GM18517 (cell line): ENCODE measurements around the gene TERT.

ENCODE experiments used
- ATAC-seq: cut with Tn5 transposase; IDR thresholded peaks from one replicate; pipeline ENCODE4 v1.9.1; 2021; ENCODE audit warnings: mild to moderate bottlenecking, moderate library complexity; ENCODE audit not compliant: unreplicated experiment

Gene TERT

DNA sequence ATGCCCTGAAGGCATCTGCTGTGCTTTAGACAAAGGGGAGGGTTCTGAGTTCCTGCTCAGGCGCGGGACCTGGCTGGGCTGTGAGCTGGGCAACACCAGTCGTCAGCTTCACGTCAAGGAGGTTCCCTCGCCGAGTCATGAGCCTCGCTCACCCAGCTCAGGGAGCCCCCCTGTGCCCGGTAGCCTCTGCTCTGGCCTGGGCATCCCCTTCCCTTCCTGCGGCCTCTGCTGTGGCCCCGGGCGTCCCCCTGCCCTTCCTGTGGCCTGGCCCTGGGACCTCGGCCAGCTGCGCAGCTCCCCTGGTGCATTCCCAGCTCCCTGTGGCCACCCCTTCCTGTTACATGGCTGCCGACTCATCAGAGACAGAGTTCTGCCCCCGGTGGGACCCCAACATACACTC, 29.8 kb downstream of the TERT start:
- no peak for ATAC-seq

DNA sequence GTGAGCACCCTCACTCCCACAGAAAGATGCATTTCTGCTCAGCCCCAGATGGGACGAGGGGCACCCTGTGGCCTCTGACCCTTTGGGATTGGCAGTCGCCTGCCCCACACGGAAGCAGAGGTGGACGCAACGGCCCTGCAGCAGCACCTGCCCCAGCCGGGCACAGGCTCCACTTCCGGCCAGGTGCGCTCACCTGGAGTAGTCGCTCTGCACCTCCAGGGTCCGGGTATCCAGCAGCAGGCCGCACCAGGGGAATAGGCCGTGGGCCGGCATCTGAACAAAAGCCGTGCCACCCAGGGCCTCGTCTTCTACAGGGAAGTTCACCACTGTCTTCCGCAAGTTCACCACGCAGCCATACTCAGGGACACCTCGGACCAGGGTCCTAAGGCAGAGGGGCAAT, 30.7 kb downstream of the TERT start:
- ATAC-seq = no peak

DNA sequence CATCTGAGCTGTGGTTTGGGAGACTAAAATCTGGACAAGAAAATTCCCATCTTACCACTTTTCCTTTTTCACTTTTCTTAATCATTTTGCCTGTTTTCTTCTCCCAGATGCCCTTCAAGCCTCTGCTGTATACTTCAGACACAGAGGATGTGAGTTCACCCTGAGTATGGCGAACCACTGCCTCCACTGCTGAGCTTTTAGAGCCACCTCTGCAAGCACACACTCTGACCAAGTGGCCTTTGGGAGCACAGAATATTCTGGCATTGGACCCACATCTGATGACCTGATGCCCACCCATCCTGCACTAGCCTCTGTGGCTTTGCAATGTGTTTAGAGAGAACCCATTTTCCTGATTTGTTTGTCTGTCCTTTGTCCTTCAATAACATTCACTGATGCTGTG, 32.5 kb downstream of the TERT start:
- no peak for ATAC-seq

DNA sequence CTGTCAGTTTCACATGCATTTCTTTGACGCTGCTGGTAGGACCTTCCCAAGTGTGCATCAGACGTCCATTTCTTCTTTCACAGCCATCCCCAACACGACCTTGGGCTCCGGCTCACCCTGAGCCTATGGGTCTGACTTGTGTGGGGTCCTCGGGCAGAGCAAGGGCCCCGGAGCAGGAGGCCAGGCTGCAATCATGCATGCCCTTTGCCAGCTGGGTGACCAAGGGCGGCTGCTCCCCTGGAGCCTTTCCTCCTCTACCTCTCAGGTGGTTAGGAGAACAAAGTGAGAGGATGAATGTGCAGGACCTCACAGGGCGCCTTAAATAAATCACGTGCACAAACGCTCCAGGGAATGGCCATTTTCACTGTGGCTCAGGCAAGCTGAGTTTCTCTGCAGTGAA, 33.2 kb downstream of the TERT start:
- ATAC-seq = no peak

DNA sequence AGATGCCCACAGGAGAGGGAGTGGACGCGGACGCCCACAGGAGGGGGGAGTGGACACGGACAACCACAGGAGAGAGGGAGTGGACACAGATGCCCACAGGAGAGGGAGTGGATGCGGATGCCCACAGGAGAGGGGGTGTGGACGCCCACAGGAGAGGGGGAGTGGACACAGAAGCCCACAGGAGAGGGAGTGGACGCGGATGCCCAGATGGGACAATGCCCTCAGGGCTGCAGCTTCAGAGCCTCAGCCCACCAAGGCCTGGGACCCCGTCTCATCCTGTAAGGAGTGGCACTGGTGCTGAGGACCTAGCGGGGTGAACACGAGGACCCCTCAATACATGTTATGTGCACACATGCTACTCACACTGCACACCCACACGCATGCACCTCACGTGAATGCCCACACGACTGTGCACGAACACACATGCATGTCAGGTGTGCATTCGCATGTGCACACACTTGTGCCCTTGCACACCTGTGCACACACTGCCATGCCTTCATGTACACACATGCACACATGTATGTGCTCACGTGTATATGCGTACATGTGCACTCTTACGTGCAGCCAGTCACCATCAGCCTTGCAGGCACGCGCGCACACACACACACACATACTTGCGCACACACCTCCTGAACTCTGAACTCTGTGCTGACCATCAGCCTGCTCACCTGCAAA, 34.9 kb downstream of the TERT start:
- ATAC-seq = no peak

DNA sequence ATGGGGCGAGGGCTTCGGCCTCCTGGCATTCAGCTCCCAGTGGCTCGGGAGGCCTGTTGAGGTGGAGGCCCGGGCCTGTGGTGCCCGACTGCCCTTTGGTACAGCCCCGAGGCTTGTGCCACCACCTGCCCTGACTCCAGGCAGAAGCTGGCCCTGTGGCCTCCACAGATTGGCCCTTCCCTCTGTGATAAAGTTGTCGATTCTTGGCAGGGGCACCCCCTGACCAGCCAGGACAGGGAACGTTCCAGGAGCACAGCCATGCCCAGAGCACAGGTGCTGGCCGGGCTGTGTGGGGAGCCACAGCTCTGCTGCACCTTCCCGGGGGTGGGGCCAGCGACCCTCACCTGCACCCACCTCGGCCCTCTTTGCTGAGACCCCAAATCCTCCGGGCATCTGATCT, 37.0 kb downstream of the TERT start:
- no peak for ATAC-seq

DNA sequence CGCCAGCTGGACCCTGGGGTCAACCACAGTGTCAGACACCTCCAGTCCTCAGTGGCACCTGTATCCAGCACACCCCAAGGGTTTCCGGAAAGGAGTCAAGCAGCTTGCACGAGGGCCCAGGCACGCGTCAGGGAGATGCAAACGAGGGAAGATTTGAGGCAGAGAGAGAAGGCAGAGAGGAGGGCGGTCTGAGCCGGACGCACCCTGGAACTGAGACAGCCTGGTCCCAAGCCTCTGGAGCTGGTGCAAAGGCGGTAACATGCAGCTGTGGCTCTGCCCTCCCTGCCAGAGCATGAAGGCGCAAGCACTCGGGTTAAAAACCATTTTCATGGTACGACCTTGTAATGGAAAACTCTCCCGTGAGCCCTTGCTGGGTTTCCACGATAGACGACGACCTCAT, 37.5 kb downstream of the TERT start:
- no peak for ATAC-seq

DNA sequence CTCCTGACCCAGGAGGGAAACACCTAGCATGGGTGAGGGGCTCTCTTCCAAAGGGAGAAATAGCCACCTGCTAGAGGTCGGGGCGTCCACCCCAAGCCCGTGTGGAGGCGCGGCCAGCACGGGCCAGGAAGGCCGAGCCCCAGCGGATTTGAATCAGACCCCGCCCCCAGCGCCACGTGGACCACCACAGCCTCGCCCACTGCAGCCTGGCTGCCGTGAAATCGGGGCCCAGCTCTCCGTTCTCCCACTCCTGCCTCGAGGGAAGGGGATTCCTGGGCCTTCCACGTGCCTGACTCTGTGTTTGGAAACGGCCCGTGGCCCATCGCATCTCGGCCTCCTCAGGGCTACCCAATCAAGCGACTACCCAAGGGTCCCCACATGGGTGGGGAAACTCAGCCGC, 38.1 kb downstream of the TERT start:
- no peak for ATAC-seq

DNA sequence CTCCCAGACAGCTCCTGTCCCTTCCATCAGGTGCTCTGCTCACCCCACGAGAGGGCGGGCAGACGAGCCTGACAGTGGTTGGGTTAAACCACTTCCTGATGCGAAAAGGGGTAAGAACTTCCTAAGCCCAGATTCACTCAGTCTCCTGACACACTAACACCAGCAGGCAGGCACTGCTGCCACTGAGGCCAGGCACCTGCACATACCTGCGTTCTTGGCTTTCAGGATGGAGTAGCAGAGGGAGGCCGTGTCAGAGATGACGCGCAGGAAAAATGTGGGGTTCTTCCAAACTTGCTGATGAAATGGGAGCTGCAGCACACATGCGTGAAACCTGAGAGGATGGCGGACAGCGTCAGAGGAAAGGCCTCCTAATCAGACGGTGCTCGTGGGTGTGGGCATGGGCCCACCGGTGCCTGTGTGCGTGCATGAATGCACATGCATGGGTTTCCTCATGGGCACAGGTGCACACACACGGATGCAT, 39.7 kb downstream of the TERT start:
- no peak for ATAC-seq

DNA sequence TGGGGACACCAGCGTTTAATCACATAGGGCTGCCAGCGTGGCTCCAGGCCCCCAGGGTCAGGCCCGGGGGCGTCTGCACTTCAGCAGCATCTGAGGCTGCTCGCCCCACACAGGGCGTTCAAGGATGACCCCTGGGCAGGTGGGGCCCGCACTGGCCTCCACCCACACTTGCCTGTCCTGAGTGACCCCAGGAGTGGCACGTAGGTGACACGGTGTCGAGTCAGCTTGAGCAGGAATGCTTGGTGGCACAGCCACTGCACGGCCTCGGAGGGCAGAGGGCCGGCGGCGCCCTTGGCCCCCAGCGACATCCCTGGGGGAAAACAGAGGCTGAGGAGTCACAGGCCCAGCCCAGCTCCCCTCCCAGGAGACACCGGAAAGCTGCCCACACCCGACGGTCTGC, 40.7 kb downstream of the TERT start:
- no peak for ATAC-seq

DNA sequence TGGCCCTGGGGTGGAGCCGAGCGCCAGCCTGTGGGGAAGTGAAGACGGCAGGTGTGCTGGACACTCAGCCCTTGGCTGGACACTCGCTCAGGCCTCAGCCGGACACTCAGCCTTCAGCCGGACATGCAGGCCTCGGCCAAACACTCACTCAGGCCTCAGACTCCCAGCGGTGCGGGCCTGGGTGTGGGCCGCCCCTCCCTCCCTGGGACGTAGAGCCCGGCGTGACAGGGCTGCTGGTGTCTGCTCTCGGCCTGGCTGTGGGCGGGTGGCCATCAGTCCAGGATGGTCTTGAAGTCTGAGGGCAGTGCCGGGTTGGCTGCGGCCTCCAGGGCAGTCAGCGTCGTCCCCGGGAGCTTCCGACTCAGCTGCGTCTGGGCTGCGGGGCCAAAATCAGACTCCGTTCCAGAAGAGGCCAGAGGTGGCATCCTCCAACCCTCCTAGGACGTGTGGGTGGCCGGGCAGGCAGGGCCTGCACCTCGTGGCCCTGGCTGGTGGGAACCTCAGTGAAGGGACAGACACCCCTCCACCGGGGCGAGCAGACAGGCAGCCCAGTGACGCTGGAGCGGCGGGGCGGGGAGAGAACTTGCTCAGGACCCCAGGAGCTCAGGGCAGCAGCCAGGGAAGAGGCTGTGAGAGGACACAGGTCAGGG, 41.3 kb downstream of the TERT start:
- ATAC-seq = no peak

DNA sequence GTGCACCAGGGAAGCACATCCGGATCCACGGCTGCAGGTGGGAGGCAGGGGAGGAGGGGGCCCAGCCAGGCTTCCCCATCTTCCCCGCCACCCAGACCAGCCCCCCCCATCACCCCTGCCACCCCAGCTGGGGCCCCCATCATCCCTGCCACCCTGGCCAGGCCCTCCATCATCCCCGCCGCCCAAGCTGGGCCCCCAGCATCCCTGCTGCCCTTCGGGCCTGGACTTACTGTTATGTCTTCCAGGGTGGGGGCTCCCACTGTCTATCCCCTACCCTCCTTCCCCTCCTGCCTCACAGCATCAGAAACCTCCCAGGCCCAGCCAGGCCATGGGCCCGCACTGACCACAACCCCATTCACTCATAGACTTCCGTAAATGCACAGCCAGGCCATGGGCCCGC, 42.2 kb downstream of the TERT start:
- ATAC-seq = no peak

DNA sequence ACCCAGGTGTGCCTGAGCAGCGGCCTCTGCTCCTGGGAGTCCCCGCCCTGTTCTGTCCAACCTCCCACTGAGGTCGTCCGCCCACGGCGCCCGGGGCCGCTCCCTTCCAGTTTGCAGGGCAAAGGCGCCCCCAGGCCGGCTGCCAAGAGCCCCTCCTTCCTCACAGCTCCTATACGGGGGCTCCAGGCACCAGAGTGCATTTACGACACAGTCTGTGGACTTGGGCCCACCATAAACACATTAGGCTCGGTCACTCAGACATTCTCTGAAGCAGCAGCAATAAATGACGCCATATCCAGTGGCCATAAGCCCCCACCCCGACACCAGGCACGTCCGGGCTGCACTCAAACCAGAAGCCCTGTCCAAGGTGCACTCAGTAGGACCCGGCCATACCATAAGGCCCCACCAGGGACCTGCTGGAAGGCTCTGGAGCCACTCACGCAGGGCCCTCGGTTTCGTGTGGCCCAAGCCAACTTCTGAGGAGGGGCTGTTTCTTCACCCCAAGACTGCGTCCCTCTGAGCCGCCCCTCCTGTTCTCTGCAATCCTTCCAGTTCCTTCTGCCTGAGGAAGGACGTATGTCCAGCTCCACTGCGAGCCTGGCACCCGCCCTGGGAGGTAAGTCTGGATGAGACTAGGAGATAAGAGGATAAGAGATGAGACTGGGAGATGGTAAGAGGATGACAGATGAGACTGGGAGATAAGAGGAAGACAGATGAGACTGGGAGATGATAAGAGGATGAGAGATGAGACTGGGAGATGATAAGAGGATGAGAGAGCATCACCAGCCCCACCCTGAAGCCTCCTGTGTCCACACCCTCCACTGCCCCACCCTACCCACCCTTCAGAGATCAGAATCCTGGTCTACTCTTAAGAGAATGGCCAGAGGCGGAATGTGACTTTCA, 42.9 kb downstream of the TERT start:
- ATAC-seq = no peak

DNA sequence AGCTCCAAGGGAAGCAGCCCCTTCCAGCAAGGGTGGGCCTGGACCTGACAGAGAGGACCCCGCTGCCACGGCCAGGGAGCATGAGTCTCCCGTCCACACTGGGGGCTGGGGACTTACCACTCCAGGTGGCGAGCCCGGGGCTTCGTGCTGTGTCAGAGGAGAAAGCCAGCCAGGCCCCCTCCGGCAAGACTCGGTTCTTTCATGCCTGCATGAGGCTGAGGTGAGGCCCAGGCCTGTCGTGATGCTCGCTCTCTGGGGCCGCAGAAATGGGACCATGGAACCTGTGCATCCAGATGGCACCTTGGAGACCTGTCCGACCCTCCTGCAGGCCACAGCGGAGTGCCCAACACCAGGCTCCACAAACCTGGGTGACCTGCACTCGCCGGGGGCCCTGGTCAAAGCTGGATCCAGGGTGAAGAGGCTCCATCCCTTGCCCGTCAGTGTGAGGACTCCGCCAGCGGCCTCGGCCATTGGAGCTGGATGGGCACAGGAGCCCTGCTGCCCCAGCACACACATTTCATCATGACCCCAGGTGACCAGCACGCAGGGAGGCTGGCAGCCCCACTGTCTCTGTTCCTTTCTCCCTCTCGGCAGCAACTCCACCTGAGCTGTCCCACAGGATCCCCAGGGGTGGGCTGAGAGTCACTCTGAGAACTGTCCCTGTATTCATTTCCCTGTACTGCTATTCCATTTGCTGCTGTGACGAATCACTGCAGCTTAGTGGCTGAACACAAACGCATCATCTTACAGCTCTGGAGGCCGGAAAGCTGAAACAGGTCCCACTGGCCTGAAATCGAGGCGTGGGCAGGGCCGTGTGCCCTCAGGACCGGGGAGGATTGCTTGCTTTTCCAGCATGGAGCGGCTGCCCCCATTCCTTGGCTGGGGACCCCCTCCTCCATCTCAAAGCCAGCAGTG, 45.2 kb downstream of the TERT start:
- no peak for ATAC-seq

DNA sequence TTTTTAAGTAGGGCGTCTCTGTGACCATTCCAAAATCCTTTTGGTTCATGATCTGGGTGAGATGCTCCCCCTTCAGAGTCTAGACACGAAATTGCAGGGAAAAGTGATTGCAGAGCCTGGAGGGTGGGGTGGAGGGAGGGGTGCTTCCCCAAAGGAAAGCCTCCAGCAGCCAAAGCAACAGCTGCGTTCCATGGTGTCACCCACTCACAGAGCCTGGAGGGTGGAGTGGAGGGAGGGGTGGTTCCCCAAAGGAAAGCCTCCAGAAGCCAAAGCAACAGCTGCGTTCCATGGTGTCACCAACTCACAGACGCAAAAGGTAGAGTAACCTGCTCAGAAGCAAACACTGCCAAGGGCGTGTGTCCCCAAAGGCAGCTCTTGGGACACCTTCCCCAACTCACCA, 47.1 kb downstream of the TERT start:
- ATAC-seq = no peak

DNA sequence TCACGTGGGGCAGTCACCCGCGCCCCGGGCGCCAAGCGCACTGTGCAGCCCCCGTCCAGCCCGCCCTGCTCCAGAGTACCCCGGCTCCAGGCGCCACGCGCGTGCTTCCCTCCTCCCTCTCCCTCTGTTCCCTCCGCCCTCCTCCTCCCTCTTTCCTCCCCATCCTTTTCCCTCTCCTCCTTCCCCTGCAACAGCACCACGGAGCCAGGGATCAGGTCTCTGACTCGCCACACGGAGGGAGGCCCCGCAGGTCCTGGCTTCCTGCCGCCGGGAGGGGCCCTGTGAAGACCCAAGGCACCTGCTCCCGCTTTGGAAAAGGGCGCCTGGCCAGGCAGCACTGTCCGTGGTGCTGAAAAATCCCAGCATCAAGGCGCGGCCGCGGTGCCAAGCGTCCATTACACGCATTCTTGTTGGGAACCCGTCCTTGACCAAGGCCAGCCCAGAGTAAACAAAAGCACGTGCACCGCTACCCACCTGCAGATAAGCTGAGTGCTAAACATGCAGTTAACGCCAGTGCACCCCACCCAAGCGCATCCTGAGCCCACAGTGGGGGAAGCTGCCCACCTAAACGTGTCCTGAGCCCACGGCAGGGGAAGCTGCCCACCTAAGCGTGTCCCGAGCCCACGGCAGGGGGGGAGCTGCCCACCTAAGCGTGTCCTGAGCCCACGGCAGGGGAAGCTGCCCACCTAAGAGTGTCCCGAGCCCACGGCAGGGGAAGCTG, 48.0 kb downstream of the TERT start:
- ATAC-seq = no peak

DNA sequence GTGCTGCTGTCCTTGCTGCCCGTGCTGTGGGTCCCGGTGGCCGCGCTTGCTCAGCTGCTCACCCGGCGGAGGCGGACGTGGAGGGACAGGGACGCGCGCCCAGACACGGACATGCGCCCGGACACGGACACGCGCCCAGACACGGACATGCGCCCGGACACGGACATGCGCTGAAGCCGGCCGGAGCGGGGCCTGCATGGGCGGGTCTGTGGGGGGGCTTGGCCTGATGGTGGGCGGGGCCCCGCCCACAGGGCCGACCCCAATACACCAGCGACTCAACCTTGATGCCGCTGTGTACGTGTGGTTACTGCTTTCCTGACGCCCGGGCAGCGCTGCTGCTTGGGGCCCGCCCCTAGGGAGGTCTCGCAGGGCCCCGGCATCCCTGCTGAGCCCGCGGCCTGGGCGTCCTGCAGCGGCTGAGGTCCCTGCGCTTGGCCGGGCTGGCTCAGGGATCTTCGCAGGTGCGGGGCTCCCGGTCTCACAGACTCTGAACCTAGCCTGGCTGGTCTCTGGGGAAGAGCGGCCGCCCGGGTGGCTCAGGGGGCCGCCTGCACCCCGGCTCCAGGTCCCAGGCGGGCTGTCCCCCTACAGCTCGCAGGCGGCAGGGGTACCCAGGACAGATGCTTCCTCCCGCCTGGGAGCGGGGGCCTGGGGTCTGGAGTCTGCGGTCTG, 48.8 kb downstream of the TERT start:
- no peak for ATAC-seq

DNA sequence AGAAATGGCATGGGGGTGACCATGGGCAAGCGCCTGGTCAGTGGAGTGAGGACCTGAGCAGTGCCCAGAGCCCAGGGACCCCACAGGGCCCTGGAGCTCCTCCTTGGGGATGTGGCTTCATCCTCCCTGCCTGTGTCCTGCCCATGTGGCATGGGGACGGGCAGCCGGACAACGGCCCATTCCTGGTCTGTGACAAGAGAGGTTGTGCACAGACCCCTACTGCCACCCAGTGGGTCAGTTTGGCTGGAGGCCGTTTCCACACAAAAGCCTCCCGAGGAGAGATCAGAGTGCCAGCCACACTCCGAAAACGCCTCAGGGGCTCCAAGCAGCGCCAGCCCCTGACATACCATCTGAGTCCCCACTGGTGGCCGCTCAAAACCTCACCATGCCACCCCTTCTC, 49.9 kb downstream of the TERT start:
- no peak for ATAC-seq

DNA sequence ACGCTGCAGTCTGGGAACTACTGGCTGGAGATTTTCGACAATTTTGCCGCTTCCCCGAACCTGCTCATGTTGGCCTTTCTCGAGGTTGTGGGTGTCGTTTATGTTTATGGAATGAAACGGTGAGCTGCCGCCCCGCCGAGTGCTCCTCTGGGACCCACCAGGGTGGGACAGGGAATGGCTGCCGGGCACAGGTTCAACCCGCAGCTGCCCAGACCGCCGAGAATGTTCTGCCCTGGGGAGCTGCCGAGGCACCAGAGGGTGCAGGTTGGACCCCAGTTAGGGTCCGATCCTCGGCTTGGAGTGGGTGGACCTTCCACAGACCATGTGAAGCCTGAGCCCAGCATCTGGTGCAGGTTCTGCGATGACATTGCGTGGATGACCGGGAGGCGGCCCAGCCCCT, 50.6 kb downstream of the TERT start:
- ATAC-seq = no peak
